Measurements from ENCODE around the gene FGF18.

- TF ChIP-seq CTCF (IDR thresholded peaks at IDR 0.05) (no peak), POLR2A (IDR thresholded peaks at IDR 0.05) (no peak)
These were observed 19.3 kb upstream of the FGF18 start for GRCh38 chr5:171400169-171400568.

All from uterus (tissue), 2 donors.